HT-29 (cell line): Measurements from ENCODE around the gene TRAM2. TPM values are rescaled to one million over a fixed set of nuclear protein-coding genes. Genes with fewer than 3 reads are reported as not detected.
"Not testable (repeated sequence)": the region's sequence is repeated elsewhere in the genome, so short reads cannot be mapped to it uniquely, and the experiment has no call there.

ENCODE experiments used
- DNase-seq: peaks from one replicate; pipeline ENCODE4 v3.0.0-alpha.2; 2015; ENCODE audit warnings: low spot score
- total RNA-seq: library from RNA; depleted of rRNA; stranded (reverse); fragments of >200 nt; shearing (Covaris generic); gene quantifications from 2 replicates; pipeline ENCODE4 v1.2.3, GENCODE V29; 2014; rRNA removed

The TRAM2 gene
- total RNA-seq, 1 experiment from 2014 or later, result 4.1 TPM

DNA sequence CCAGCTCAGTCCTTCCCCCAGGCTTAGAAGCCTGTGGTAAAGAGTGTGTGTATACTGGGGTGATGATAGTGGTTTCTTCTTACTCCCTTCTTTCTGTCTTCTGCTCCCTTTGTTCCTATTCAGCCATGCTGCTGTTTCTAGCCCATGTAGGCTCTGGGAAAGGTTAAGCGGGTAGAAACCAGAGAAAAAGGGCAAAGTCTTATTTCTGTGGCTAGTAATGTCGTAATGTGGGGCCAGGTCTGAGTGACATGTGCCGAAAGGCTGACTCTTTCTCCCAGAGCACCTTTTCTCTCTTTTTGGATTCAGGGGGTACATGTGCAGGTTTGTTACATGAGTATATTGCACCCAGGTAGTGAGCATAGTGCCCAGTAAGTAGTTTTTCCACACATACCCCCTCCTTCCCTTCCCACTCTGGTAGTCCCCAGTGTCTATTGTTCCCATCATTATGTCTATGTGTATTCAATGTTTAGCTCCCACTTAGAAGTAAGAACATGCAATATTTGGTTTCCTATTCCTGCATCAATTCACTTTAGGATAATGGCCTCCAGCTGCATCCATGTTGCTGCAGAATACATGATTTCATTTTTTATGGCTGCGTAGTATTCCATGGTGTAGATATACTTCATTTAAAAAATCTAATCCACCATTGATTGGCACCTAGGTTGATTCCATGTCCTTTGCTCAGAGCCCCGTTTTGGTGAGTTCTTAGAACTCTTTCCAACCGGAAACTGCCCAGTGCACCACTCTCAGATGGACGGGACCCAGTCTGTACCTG lies 82.4 kb downstream of the TRAM2 start:
- DNase-seq, result no peak

DNA sequence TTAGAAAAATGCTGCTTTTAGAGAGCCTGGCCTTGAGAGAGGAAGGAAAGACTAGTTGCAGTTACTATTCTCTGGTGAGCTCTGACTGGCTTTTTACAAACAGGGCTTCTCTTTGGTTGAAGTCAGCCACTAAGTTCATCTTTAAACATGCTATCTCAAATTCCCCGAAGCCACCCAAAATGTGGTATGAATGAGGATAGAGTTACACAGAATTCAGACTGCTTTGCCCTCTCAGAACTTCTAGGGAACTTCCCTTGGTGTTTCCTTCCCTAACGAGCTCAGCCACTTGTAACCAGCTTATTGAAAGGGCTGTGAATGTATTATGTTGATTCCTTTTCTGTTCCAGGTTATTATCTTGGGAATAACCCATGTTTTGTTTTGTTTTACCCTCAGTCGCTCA lies 83.2 kb downstream of the TRAM2 start:
- DNase-seq, result no peak

DNA sequence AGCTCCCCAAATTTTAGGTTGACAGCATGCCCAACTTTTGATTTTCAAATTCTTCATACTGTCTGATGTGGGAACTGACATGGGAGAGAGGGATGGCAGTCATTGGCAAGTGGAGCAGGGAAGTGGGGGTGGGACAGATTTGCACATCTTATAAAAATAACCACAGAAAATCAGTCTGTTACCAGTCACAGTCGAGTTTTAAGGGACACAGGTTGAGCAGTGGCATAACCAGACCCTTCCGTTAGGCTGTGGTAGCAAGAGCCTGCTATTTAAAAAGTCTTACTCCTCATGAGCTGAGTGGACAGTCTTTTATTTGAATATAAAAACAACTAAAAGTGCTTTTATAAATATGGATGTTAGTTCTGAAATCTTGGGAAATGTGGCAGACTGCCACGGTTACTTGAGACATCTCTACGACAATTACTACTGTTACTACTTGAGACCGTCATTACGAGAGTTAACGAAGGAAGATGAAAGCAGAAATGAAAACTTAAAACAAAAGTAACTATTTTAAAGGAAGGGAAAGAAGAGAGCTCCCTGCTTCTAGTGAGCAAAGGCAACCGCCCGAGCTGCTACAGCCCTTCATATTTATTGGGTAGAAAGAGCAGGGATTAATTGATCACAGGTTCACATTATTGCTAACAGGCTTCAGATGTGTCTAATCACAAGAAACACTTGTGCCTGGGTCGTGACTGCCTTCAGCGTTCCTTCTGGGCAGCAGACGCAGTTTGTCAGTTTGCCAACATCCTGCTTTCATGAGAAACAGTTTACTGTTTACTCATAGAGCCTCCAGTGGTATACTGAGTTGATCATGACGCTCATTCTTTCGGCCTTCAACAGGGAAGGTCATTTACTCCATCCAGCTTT lies 85.4 kb downstream of the TRAM2 start:
- no peak for DNase-seq

DNA sequence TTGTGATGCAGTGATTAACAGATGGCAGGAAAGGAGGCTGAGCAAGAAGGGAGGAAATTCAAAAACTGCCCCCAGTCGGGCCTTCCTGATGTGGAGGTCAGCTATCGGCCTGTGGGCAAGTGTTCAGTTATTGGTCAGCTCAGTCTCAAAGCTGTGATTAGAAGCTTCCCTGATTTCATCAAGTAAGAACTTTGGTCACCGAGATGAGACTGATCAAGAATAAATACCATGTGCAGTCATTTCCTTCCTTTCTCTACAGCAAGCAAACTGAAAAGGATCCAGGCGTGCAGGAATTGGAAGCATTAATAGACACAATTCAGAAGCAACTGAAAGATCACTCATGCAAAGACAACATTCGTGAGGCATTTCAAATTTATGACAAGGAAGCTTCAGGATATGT lies 87.0 kb downstream of the TRAM2 start:
- DNase-seq, result no peak

DNA sequence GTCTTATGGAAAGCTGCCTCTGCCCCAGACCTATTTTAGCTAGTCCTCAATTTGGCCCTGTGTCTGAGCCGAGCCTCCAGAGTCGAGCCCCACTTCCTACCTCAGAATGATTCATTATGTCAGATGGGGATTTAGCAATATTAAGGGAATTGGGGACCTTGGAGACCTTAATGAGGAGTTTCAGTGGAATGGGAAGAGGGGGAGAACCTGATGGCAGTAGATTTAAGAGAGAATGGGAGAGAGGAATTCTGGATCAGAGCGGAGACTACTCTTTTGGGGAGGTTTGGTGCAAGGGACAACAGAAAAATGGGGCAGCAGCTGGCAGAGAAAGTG lies 93.2 kb downstream of the TRAM2 start:
- DNase-seq, result no peak

DNA sequence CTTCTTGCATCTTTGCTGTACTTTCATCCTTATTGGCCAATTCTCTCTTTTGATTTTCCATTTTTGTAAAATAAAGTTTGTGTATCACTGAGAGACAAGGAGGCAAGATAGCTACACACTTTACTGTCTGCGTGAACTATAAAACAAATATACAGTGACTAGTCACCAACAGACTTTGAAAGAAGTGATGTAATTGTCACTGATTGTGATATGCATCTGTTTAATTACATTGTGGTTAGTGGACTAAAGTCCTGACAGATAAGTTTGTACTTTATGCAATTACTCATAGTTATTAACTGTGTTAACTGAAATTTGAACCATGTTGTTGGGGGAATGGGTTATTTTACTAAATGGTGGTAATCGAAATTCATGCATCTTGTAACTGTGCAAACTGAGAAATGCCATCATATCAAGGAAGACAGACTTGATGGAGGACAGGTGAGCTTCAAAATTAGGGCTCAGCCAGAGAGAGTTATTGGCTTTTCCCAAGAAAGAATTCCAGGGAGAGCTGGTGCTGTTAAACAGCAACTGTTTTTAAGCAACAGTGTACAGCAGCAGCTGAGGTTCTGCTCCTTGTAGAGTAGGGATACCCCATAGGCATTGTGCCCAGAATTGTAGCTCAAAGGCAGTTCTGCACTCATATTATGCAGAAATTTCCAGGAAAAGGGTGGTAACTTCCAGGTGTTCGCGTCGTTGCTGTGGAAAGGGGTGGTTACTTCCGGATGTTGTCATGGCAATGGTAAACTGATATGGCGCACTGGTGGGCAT lies 93.8 kb downstream of the TRAM2 start:
- DNase-seq, result peak; percentile 33

DNA sequence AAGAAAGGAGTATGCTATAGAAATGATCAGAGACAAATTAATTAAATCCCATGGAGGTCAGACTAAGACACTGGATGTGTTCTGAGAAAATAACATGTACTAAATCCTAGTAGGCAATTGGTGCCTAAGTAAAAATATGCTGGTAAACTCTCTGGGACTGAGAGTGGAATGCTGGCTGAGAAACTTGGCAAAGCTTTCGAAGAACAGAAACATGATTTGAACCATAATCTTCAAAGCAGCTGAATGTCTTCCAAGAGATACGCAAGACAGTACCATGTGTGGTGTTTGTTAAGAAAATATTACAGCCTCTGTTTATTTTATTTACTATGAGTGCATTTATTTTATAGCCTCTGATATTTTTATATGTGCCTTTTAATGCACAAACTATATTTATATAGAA lies 101.6 kb downstream of the TRAM2 start:
- no peak for DNase-seq

DNA sequence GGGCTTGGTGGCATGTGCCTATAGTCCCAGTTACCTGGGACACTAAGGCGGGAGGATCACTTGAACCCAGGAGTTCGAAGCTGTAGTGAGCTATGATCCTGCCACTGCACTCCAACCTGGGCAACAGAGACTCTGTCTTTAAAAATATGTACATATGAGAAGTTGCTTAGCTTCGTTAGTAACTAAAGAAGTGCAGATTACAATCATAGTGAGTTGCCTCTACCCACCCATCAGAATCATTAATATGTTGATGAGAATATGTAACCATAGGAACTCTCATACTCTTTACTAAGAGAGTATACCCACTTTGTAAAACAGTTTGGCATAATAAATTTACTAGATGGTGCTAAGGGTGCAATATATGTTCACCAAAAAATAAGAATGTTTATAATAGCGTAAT lies 102.7 kb downstream of the TRAM2 start:
- no peak for DNase-seq

DNA sequence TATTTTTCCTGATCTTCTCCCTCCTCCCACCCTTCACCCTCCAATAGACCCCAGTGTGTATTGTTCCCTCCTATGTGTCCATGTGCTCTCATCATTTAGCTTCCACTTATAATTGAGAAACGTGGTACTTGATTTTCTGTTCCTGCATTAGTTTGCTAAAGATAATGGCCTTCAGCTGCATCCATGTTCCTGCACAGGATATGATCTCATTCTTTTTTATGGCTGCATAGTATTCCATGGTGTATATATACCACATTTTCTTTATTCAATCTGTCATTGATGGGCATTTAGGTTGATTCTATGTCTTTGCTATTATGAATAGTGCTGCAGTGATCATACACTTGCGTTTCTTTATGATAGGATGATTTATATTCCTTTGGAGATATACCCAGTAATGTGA lies 115.7 kb downstream of the TRAM2 start:
- DNase-seq, result not testable (repeated sequence)

DNA sequence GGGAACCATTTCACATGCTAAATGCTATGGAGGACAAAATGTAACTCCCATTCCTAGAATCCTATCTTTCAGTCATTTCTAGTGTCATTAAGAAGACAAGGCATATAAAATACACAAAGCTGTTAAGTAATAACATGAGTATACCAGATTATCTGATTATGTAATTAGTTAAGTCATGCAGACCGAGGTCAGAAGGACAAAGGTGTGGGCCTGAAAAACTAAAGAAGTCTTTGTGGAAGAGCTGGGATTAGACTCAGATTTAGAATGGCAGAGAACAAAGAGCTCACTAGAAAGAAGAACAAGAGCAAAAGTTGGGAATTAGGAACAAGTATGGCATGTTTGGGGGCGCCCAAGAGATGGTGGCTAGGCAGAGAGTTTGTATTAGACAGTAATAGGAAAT lies 119.8 kb downstream of the TRAM2 start:
- no peak for DNase-seq

DNA sequence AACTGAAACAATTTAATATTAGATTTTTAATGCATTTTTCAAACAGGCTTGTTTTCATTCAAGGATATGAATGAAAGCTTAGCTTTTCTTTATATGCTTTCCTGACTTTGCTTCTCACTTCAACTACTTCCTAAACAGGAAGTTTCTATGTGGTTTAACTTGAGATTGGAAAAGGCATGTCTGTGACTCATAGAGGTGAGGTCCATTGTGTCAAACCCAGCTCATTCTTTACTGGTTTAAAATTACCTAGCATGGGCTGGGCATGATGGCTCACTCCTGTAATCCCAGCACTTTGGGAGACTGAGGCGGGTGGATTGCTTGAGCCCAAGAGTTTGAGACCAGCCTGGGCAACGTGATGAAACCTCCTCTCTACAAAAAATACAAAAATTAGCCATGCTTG lies 122.3 kb downstream of the TRAM2 start:
- DNase-seq, result peak; percentile 15

Other genes starting within 250 kb of the TRAM2 start
- gene PAQR8, start 214.9 kb downstream of the TRAM2 start, total RNA-seq, result 0.89 and 1.3 TPM in 2 replicates
- gene EFHC1, start 156.7 kb downstream of the TRAM2 start, total RNA-seq, result 9.1 and 9.4 TPM in 2 replicates
- 26.9 and 29.3 TPM in 2 replicates for gene TMEM14A, start 94.1 kb upstream of the TRAM2 start, total RNA-seq
- gene GSTA2, start 186.4 kb upstream of the TRAM2 start, total RNA-seq, result 0.18 TPM in 1 of 2 replicates, not detected in the other
- not detected in 2 replicates for gene GSTA1, start 226.8 kb upstream of the TRAM2 start, total RNA-seq